ENCODE results near the gene KCNJ15. TPM values are rescaled to one million over a fixed set of nuclear protein-coding genes. Genes with fewer than 3 reads are reported as not detected.

The KCNJ15 gene
- total and polyA plus RNA-seq, 2 of the 8 experiments (the other 6 are each of a cell fraction or from before 2014, with no cell fraction given): under 0.01 TPM; not detected in 1

DNA sequence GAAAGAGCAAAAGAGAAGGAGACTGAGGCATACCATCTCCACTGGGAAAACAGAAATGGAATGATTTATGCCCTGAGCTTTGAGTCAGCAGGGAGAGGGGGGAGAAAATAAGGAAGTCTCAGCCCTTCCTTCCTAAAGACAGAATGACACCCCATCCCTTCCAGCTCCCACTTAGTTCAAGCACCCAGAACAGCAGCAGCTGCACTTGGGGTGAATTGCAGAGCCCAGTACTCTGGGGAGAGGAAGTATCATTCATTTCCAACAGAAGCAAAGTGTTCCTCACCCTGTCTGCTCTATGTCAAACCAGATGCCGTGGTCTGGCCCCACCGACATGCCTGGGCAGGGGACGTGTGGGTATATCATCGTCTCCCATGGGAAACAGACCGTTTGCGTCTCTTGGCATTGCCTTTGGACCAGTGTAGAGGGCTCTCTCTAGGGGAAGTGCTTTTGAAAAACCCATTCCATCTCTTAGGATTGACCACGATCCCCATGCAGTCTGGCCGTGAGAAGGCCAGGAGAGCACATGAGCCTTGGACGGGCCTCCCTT, 1.1 kb upstream of the KCNJ15 start:
- Histone ChIP-seq H3K9ac (replicated peaks in 1 of 4; ENCODE audit: extremely low read depth in 1 of 4, low read depth in 3 of 4, low read length in 3 of 4) (no peak overlapping the region), H3K23ac (ENCODE audit: insufficient read length) (no peak overlapping the region), H3K79me1 (ENCODE audit: low read depth, low read length) (no peaks in the 10 kb centered on the region), H3K14ac (ENCODE audit: insufficient read length) (no peak overlapping the region), H3K18ac (ENCODE audit: extremely low read depth, low read length) (no peak overlapping the region), H3K4me3 (ENCODE audit: extremely low read depth in 1 of 4, insufficient read depth in 2 of 4, low read depth in 3 of 4, low read length in 4 of 4) (no peak overlapping the region), H2BK5ac (ENCODE audit: low read depth, low read length) (no peak overlapping the region), H3K27me3 (replicated peaks in 1 of 4; ENCODE audit: control insufficient read depth in 3 of 4, extremely low read depth in 1 of 4, insufficient read depth in 3 of 4, low read length in 3 of 4) (no peaks in the 10 kb centered on the region), H3K56ac (replicated peaks; ENCODE audit: insufficient read length, low read depth, low read length) (no peak overlapping the region), H4K91ac (replicated peaks; ENCODE audit: insufficient read length, low read length) (no peak overlapping the region), H4K8ac (ENCODE audit: extremely low read depth, insufficient read depth, low read length) (no peak overlapping the region), H3K4me1 (replicated peaks in 1 of 4; ENCODE audit: control insufficient read depth in 3 of 4, insufficient read depth in 4 of 4, low read length in 3 of 4) (no peaks in the 10 kb centered on the region; a peak in 1 of 7 replicates), H2BK120ac (replicated peaks; ENCODE audit: low read depth, low read length) (no peak overlapping the region), H2BK20ac (ENCODE audit: low read length) (no peak overlapping the region), H3K36me3 (ENCODE audit: control insufficient read depth in 2 of 4, insufficient read depth in 4 of 4, low read length in 3 of 4) (no peaks in the 10 kb centered on the region), H4K5ac (ENCODE audit: insufficient read length, low read depth, low read length) (no peak overlapping the region), H3K27ac (ENCODE audit: low read depth, low read length) (no peak overlapping the region), H2BK15ac (ENCODE audit: low read length) (no peak overlapping the region), H3K4ac (replicated peaks; ENCODE audit: insufficient read length, low read depth, low read length) (no peak overlapping the region), H4K20me1 (replicated peaks in 1 of 2; ENCODE audit: control insufficient read depth in 1 of 2, insufficient read depth in 2 of 2, low read length in 2 of 2) (no peaks in the 10 kb centered on the region), H3K79me2 (ENCODE audit: control insufficient read depth in 1 of 2, insufficient read depth in 2 of 2, low read length in 2 of 2) (no peaks in the 10 kb centered on the region), H3K23me2 (ENCODE audit: low read depth, low read length) (no peaks in the 10 kb centered on the region), H3K4me2 (ENCODE audit: insufficient read depth in 1 of 2, low read depth in 2 of 2, low read length in 2 of 2) (no peak overlapping the region), H2AFZ (ENCODE audit: low read length) (no peak overlapping the region), H2BK12ac (ENCODE audit: low read depth, low read length) (no peak overlapping the region), H3K9me3 (ENCODE audit: insufficient read depth in 2 of 2, low read depth in 1 of 2, low read length in 1 of 2) (no peaks in the 10 kb centered on the region), H2AK5ac (ENCODE audit: low read depth, low read length) (no peak overlapping the region)
- FAIRE-seq (no peak), DNase-seq (ENCODE audit: low read depth in 1 of 2, low spot score in 2 of 2) (no peak)
- TF ChIP-seq JUN (IDR thresholded peaks at IDR 0.05; ENCODE audit: low read depth, low read length) (no peak), CBX5 (IDR thresholded peaks at IDR 0.05; ENCODE audit: low read depth, low read length) (no peak), SP1 (IDR thresholded peaks at IDR 0.05; ENCODE audit: low read depth, low read length) (no peak), POLR2AphosphoS5 (IDR thresholded peaks at IDR 0.05; ENCODE audit: low read depth, low read length) (no peak)
- CTCF ChIA-PET (ENCODE audit: partially characterized antibody): interaction anchor here (0.6 to 1.3 kb wide), 3 partner anchors 35 to 857 kb away, joined by 3 to 5 read pairs (median 3); no protein-coding TSS in a partner anchor
- WGBS, 2 experiments (ENCODE audit: extremely low coverage in 1 of 2, insufficient coverage in 1 of 2, insufficient read length in 1 of 2, insufficient replicate concordance in 2 of 2, low coverage in 1 of 2, low lambda C conversion rate in 2 of 2, missing lambda C conversion rate in 1 of 2): 81% methylated on average over 9 of the region's 9 CpGs; no CpG with 5 or more reads in 1 of the 2 experiments
- POLR2A ChIA-PET (ENCODE audit: partially characterized antibody): no interaction called here

Data from H1 (cell line).